Endothelial cell of umbilical vein (primary cell): ENCODE data around the gene TRRAP. TPM values are rescaled to one million over a fixed set of nuclear protein-coding genes. Genes with fewer than 3 reads are reported as not detected.

Source experiments
- BruUV-seq: library from RNA; stranded (reverse); fragments of 400-500 nt; replicated peaks from 2 replicates; lab custom pipeline; 2021; lab: Mats Ljungman, UMichigan
- CTCF ChIA-PET: fragments of 300-600, 350-600 bp; sonication (Branson Sonifier 250); formaldehyde crosslinking; loops from one replicate; lab custom pipeline; 2021; ENCODE audit warnings: antibody characterized with exemption, inconsistent platforms; lab: Charles Lee
- POLR2A ChIA-PET: fragments of 300-600, 350-600 bp; sonication (Branson Sonifier 250); formaldehyde crosslinking; loops from one replicate; lab custom pipeline; 2021; ENCODE audit warnings: antibody characterized with exemption, inconsistent platforms; lab: Charles Lee
- DNase-seq: peaks from one replicate; pipeline ENCODE4 v3.0.0-alpha.2; 2011; ENCODE audit warnings: low read depth, low spot score
- FAIRE-seq: peaks from 2 replicates; lab custom pipeline; 2011; peaks lifted over from hg19 to GRCh38; lab: Jason Lieb, UNC
- H2AFZ ChIP-seq: 2 replicates; pipeline ENCODE4 v1.6.0; 2012; ENCODE audit warnings: low read depth, low read length, control low read depth, inconsistent platforms
- H3K27ac ChIP-seq: 2 replicates; pipeline ENCODE4 v1.5.1; 2011; ENCODE audit warnings: low read depth, mild to moderate bottlenecking, control low read depth, low read length, moderate library complexity; ENCODE audit not compliant: insufficient read depth
- H3K27me3 ChIP-seq, 2 experiments: 2 replicates each; pipeline versions ENCODE4 v1.6.0 to v1.6.1; 2011; ENCODE audit warnings: low read length in 2 of 2, mixed read lengths in 1 of 2; ENCODE audit not compliant: control insufficient read depth in 2 of 2, insufficient read depth in 2 of 2
- H3K36me3 ChIP-seq, 2 experiments: 2 replicates in 1 of 2; 3 replicates in 1 of 2; pipeline ENCODE4 v1.5.1; 2011; ENCODE audit warnings: low read length in 2 of 2, mild to moderate bottlenecking in 1 of 2, moderate library complexity in 1 of 2; ENCODE audit not compliant: control insufficient read depth in 2 of 2, insufficient read depth in 2 of 2; ENCODE audit errors: extremely low read depth in 1 of 2
- H3K4me1 ChIP-seq: 3 replicates; pipeline ENCODE4 v1.5.1; 2011; ENCODE audit warnings: mild to moderate bottlenecking, low read length; ENCODE audit not compliant: control insufficient read depth, insufficient read depth; ENCODE audit errors: extremely low read depth
- H3K4me2 ChIP-seq: 2 replicates; pipeline ENCODE4 v1.6.1; 2011; ENCODE audit warnings: low read length, control low read depth, mixed read lengths; ENCODE audit not compliant: insufficient read depth
- H3K4me3 ChIP-seq, 3 experiments: fragments of 200-600 bp in 1 of 3; sonication (generic), shearing (Covaris generic) in 1 of 3; replicated peaks in 1 of 3; 2 replicates each; pipeline ENCODE4 v1.5.1; 2011 to 2016; ENCODE audit warnings: control low read depth in 3 of 3, low read length in 3 of 3, mild to moderate bottlenecking in 2 of 3, inconsistent platforms in 1 of 3, low read depth in 1 of 3, moderate library complexity in 1 of 3; ENCODE audit not compliant: insufficient read depth in 1 of 3
- H3K79me2 ChIP-seq: 2 replicates; pipeline ENCODE4 v1.6.0; 2012; ENCODE audit warnings: low read length, inconsistent platforms; ENCODE audit not compliant: control insufficient read depth, insufficient read depth
- H3K9ac ChIP-seq: replicated peaks from 2 replicates; pipeline ENCODE3; 2011; ENCODE audit warnings: low read length, control low read depth; ENCODE audit not compliant: insufficient read depth; ENCODE audit errors: extremely low read depth
- H3K9me1 ChIP-seq: replicated peaks from 3 replicates; pipeline ENCODE4 v1.6.0; 2011; ENCODE audit warnings: mild to moderate bottlenecking, low read length; ENCODE audit not compliant: control insufficient read depth, insufficient read depth; ENCODE audit errors: extremely low read depth
- H3K9me3 ChIP-seq: replicated peaks from 2 replicates; pipeline ENCODE4 v1.5.1; 2012; ENCODE audit warnings: low read length, inconsistent platforms; ENCODE audit not compliant: control insufficient read depth, insufficient read depth
- H4K20me1 ChIP-seq: replicated peaks from 2 replicates; pipeline ENCODE3; 2011; ENCODE audit warnings: mild to moderate bottlenecking, low read length; ENCODE audit not compliant: control insufficient read depth, insufficient read depth; ENCODE audit errors: extremely low read depth
- EZH2 ChIP-seq: IDR thresholded peaks from 2 replicates; pipeline ENCODE4 v1.6.1; 2012; ENCODE audit warnings: borderline replicate concordance, low read depth, mild to moderate bottlenecking, moderate library complexity, low read length, inconsistent platforms; ENCODE audit not compliant: severe bottlenecking
- GATA2 ChIP-seq: IDR thresholded peaks from 2 replicates; pipeline ENCODE4 v1.7.0; 2011; ENCODE audit warnings: low read depth, mild to moderate bottlenecking, moderate library complexity, mixed read lengths, low read length; ENCODE audit not compliant: insufficient read length, insufficient read depth
- JUN ChIP-seq: IDR thresholded peaks from 2 replicates; pipeline ENCODE4 v1.6.1; 2011; ENCODE audit warnings: borderline replicate concordance, low read depth; ENCODE audit not compliant: insufficient read length, insufficient read depth
- MAX ChIP-seq: IDR thresholded peaks from 2 replicates; pipeline ENCODE4 v1.6.1; 2011; ENCODE audit not compliant: insufficient read depth, insufficient read length
- POLR2A ChIP-seq: IDR thresholded peaks from 2 replicates; pipeline ENCODE4 v1.6.1; 2012; ENCODE audit warnings: low read depth, mild to moderate bottlenecking, control low read depth, low read length
- POLR2AphosphoS5 ChIP-seq: IDR thresholded peaks from 2 replicates; pipeline ENCODE4 v1.6.1; 2012; ENCODE audit warnings: low read depth, mild to moderate bottlenecking, control low read depth, low read length, moderate library complexity; ENCODE audit not compliant: insufficient read depth
- dilution Hi-C: fragments of 300-500 bp; cut with MboI; formaldehyde crosslinking; loops from one replicate; pipeline ENCODE4 v1.15.0; 2019; ENCODE audit warnings: low sequenced_read_pairs; ENCODE audit not compliant: extremely low pct_ligation_motif_present
- intact Hi-C: fragments of 100-400 bp; cut with micrococcal nuclease; formaldehyde crosslinking; loops from one replicate; pipeline ENCODE4 v1.10.0; 2022
- polyA plus RNA-seq, 4 experiments: library from polyadenylated mRNA; depleted of rRNA in 3 of 4; stranded (reverse) in 3 of 4; unstranded in 1 of 4; fragments of >200 nt; gene quantifications; 2 replicates each; pipeline versions ENCODE4 v1.2.1 to v1.2.3, GENCODE V29; 2011 to 2012; ENCODE audit warnings: missing spikeins in 1 of 4
- total RNA-seq: library from RNA; stranded (reverse); gene quantifications from 2 replicates; pipeline ENCODE4 v1.2.3, GENCODE V29; 2021
- TF ChIP-seq, protein P1 (sequence below), 2 donors: IDR thresholded peaks; 1 replicate in 1 of 2; 2 replicates in 1 of 2; pipeline ENCODE4 v1.5.1; 2011; ENCODE audit warnings: low read length in 2 of 2, mild to moderate bottlenecking in 2 of 2, moderate library complexity in 2 of 2, control low read depth in 1 of 2, inconsistent platforms in 1 of 2, low read depth in 1 of 2; ENCODE audit not compliant: insufficient read depth in 1 of 2; ENCODE audit errors: extremely low read depth in 1 of 2

TRRAP gene
- total and polyA plus RNA-seq, 2 donors (not counting 3 experiments of a cell fraction or from before 2014, with no cell fraction given), result 21.8 to 45.8 TPM

DNA sequence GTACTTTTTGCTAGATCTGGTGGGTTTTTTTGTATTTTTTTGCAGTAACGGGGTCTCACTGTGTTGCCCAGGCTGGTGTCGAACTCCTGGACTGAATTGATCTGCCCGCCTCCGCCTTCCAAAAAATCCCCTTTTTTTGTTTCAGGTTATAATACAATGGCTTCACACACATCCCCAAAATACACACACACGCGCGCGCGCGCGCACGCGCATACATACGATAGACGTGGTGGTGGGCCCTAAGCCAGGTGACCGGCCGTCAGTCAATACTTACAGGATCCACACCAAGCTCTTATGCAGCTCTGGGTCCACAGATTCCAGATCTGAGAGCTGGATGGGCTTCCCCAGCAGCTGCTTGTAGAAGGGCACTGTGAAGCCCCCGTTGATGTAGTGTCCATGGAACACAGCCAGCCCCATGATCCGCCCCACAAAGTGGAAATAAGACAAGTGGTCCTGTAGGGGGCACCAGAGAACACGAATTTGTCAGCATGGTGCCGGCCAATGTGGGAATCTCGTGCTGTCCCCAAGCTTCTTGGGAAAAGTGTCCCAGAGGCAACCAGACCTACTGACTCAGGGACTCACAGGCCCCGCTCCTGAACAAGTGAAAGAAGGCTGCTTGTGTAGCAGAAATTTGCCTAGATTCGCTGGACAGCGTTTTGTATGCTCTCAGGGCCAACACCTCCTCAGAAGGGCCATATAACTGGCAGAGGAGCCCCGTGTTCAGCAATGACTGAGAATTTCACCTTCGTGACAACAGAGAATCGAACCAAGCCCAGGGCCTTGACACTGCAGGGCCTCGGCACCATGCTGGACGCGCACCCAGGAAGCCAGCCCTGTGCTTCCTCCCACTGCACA, 162.0 kb downstream of the TRRAP start:
- no peak overlapping the region for H2AFZ ChIP-seq
- H3K9ac ChIP-seq, result peak overlapping the region; percentile 5
- ChIA-PET CTCF (interaction anchor here (0.6 to 3.5 kb wide), 16 partner anchors 10 to 302 kb away, joined by 3 to 44 read pairs (median 4); partner anchors contain the start of genes ARPC1A and SMURF1), POLR2A (interaction anchor here (1.0 kb wide), 1 partner anchor 10 kb away, joined by 5 read pairs; no protein-coding TSS in a partner anchor)
- H3K36me3 ChIP-seq, result peaks cover 20 to 43% of the 10 kb centered on the region in 2 experiments
- FAIRE-seq (peak; percentile 95), DNase-seq (peak; percentile 89)
- no peak overlapping the region for H3K4me3 ChIP-seq
- no TSS peak for BruUV-seq
- dilution Hi-C loops, result no loop called here
- H3K9me1 ChIP-seq, result no peaks in the 10 kb centered on the region
- H3K27ac ChIP-seq, result peak overlapping the region; percentile 61
- peaks cover 37% of the 10 kb centered on the region for H3K4me1 ChIP-seq
- H3K9me3 ChIP-seq, result no peaks in the 10 kb centered on the region
- intact Hi-C loops, result loop anchor here (1.0 kb wide), 3 partner anchors 103 to 290 kb away; no protein-coding TSS in a partner anchor
- no peaks in the 10 kb centered on the region for H3K79me2 ChIP-seq
- no peaks in the 10 kb centered on the region for H3K27me3 ChIP-seq
- no peaks in the 10 kb centered on the region for H4K20me1 ChIP-seq
- peak overlapping the region; percentile 3 for H3K4me2 ChIP-seq
- TF ChIP-seq, protein P1, sequence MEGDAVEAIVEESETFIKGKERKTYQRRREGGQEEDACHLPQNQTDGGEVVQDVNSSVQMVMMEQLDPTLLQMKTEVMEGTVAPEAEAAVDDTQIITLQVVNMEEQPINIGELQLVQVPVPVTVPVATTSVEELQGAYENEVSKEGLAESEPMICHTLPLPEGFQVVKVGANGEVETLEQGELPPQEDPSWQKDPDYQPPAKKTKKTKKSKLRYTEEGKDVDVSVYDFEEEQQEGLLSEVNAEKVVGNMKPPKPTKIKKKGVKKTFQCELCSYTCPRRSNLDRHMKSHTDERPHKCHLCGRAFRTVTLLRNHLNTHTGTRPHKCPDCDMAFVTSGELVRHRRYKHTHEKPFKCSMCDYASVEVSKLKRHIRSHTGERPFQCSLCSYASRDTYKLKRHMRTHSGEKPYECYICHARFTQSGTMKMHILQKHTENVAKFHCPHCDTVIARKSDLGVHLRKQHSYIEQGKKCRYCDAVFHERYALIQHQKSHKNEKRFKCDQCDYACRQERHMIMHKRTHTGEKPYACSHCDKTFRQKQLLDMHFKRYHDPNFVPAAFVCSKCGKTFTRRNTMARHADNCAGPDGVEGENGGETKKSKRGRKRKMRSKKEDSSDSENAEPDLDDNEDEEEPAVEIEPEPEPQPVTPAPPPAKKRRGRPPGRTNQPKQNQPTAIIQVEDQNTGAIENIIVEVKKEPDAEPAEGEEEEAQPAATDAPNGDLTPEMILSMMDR (IDR thresholded peaks at IDR 0.05; ENCODE audit: extremely low read depth in 1 of 2, insufficient read depth in 1 of 2, low read depth in 1 of 2, low read length in 2 of 2), result peak; percentile 74
- TF ChIP-seq POLR2AphosphoS5 (no peak), MAX (peak; percentile 39), EZH2 (no peak), JUN (no peak), POLR2A (no peak), GATA2 (no peak)
